Stomach (tissue), 9 donors: ENCODE measurements around the gene CYSTM1. TPM values are rescaled to one million over a fixed set of nuclear protein-coding genes. Genes with fewer than 3 reads are reported as not detected.

Experiments used
- DNase-seq, 2 donors: peaks; one replicate each; pipeline versions ENCODE4 v3.0.0 to v3.0.0-alpha.2; 2013 to 2019
- H3K27ac ChIP-seq, 5 donors: fragments of 200-600 bp in 4 of 5; sonication (generic) in 4 of 5; one replicate each; pipeline ENCODE4 v1.5.1; 2013 to 2019; ENCODE audit warnings: mild to moderate bottlenecking in 1 of 5, moderate library complexity in 1 of 5
- H3K27me3 ChIP-seq, 3 donors: fragments of 200-600 bp; sonication (generic); one replicate each; pipeline ENCODE4 v1.5.1; 2017 to 2019; ENCODE audit warnings: mixed run types in 1 of 3
- H3K36me3 ChIP-seq, 4 donors: fragments of 200-600 bp; sonication (generic); 1 replicate in 3 of 4; 2 replicates in 1 of 4; pipeline ENCODE4 v1.5.1; 2016 to 2019
- H3K4me1 ChIP-seq, 4 donors: fragments of 200-600 bp; sonication (generic); one replicate each; pipeline ENCODE4 v1.5.1; 2016 to 2019
- H3K4me3 ChIP-seq, 4 donors: fragments of 200-600 bp; sonication (generic) in 3 of 4; one replicate each; pipeline ENCODE4 v1.5.1; 2016 to 2019; ENCODE audit warnings: mild to moderate bottlenecking in 1 of 4
- H3K9me3 ChIP-seq, 4 donors: fragments of 200-600 bp; sonication (generic); one replicate each; pipeline ENCODE4 v1.5.1; 2016 to 2019
- EP300 ChIP-seq: sonication (generic); formaldehyde crosslinking; IDR thresholded peaks from one replicate; pipeline ENCODE4 v1.6.1; 2017; ENCODE audit warnings: antibody characterized with exemption
- POLR2A ChIP-seq, 4 donors: fragments of 450-650 bp; IDR thresholded peaks; one replicate each; pipeline ENCODE4 v1.6.1; 2016; ENCODE audit warnings: antibody characterized with exemption in 4 of 4, control low read depth in 2 of 4, mild to moderate bottlenecking in 1 of 4, moderate library complexity in 1 of 4
- POLR2AphosphoS5 ChIP-seq, 3 donors: sonication (generic); formaldehyde crosslinking; IDR thresholded peaks; one replicate each; pipeline ENCODE4 v1.6.1; 2016; ENCODE audit warnings: antibody characterized with exemption in 3 of 3
- WGBS, 5 donors: extraction: QIAGEN DNeasy Blood & Tissue Kit in 3 of 5; methylation state at CpG; one replicate each; pipeline versions ENCODE4 v1.1.5 to v1.1.7; 2013 to 2018; 5-methylcytosine and 5-hydroxymethylcytosine counted together
- intact Hi-C: fragments of 100-400 bp; cut with DNase I; formaldehyde crosslinking; loops from one replicate; pipeline ENCODE4 v1.15.1; 2023; ENCODE audit warnings: low total_unique reads
- polyA plus RNA-seq, 3 donors: library from polyadenylated mRNA; stranded (reverse); fragments of 200-250 nt; gene quantifications; one replicate each; pipeline ENCODE4 v1.2.3, GENCODE V29; 2013
- total RNA-seq, 5 donors: library from RNA; depleted of rRNA; stranded (reverse); fragments of >200 nt; gene quantifications; one replicate each; pipeline versions ENCODE4 v1.1.0 to v1.2.3, GENCODE V29; 2014 to 2016
- TF ChIP-seq, protein P1 (sequence below), 7 experiments: fragments of 450-650 bp in 4 of 7; fragments of 200-600 bp in 3 of 7; sonication (generic) in 3 of 7; IDR thresholded peaks; one replicate each; pipeline ENCODE4 v1.5.1; 2016 to 2019; ENCODE audit warnings: antibody characterized with exemption in 7 of 7, control low read depth in 2 of 7, mild to moderate bottlenecking in 1 of 7
- donor health status: healthy with polysubstance abuse.
- donor health status: Bipolar disorder and iron deficiency.
- donor health status: healthy.

The CYSTM1 gene
- total and polyA plus RNA-seq, 8 donors, result 23.2 to 3,028 (median 321) TPM

DNA sequence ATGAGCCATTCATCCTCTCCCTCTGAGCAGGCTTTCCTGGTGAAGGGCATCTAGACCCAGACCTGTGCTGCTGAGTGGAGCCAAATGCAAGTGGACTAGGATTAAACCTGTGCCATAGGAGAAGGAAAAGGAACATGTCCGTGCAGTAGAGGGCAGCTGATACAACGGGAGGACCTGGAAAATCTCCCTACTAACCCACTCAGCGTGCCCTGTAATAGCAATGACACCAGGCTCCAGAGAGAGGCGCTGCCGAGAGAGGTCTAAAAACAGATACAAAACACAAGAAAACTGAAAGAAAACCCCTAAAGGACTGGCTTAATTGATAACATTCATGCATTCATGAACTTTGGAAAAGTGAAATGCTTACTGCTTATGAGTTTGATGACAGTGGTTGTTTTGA is 67.1 kb downstream of the CYSTM1 start:
- H3K9me3 ChIP-seq, result no peaks in the 10 kb centered on the region
- H3K27me3 ChIP-seq, result no peaks in the 10 kb centered on the region
- peak overlapping the region in 1 of 4 donors; percentile 6 for H3K4me3 ChIP-seq
- DNase-seq, result no peak
- peaks cover 9 to 54% (median 34%) of the 10 kb centered on the region in 4 donors for H3K36me3 ChIP-seq
- WGBS, 5 donors, result 45 to 65% (median 58%) methylated on average over 5 of the region's 5 CpGs
- peaks cover 88 to 100% (median 100%) of the 10 kb centered on the region in 4 donors for H3K4me1 ChIP-seq
- TF ChIP-seq, protein P1, sequence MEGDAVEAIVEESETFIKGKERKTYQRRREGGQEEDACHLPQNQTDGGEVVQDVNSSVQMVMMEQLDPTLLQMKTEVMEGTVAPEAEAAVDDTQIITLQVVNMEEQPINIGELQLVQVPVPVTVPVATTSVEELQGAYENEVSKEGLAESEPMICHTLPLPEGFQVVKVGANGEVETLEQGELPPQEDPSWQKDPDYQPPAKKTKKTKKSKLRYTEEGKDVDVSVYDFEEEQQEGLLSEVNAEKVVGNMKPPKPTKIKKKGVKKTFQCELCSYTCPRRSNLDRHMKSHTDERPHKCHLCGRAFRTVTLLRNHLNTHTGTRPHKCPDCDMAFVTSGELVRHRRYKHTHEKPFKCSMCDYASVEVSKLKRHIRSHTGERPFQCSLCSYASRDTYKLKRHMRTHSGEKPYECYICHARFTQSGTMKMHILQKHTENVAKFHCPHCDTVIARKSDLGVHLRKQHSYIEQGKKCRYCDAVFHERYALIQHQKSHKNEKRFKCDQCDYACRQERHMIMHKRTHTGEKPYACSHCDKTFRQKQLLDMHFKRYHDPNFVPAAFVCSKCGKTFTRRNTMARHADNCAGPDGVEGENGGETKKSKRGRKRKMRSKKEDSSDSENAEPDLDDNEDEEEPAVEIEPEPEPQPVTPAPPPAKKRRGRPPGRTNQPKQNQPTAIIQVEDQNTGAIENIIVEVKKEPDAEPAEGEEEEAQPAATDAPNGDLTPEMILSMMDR (IDR thresholded peaks at IDR 0.05), result no peak
- TF ChIP-seq POLR2A (IDR thresholded peaks at IDR 0.05), result no peak
- no peak for TF ChIP-seq EP300
- TF ChIP-seq POLR2AphosphoS5 (IDR thresholded peaks at IDR 0.05), result no peak
- intact Hi-C loops, result loop anchor here (5.0 kb wide), 1 partner anchor 115 kb away; no protein-coding TSS in a partner anchor
- peak overlapping the region; percentile 70 to 82 (median 79) for H3K27ac ChIP-seq

DNA sequence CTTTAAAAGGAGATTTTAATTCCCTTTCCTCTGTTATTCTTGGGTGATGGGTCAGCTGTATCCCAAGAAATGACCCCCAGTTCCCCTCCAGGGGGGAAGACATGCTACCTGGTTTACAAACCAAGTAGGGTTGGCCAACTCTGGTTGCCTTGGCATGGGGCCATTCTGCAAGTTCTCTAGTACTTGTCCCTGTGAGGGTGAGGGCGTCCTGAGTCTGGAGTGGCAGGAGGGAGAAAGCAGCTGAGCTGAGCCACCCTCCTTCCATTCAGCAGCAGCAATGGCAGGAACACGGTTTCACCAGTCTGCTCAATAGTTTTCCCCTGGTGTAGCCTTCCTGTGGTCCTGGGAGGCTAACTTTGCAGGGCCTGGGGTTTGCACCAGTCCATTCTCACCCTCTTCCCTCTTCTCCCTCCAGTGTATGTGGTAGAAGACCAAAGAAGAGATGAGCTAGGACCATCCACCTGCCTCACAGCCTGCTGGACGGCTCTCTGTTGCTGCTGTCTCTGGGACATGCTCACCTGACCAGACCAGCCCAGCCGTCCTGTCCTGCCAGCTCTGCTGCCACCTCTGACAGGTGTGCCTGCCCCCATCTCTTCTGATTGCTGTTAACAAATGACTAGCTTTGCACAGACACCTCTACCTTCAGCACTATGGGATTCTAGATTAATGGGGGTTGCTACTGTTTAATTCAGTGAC is 68.0 kb downstream of the CYSTM1 start:
- Histone ChIP-seq H3K4me3 (no peak overlapping the region), H3K36me3 (peaks cover 9 to 54% (median 39%) of the 10 kb centered on the region in 4 donors), H3K9me3 (no peaks in the 10 kb centered on the region), H3K4me1 (peaks cover 82 to 100% (median 99%) of the 10 kb centered on the region in 4 donors), H3K27me3 (no peaks in the 10 kb centered on the region), H3K27ac (peak overlapping the region; percentile 21 to 82 (median 79))
- DNase-seq, result peak in 1 of 2 donors; percentile 71
- WGBS, 5 donors, result 33 to 57% (median 43%) methylated on average over 4 of the region's 4 CpGs
- intact Hi-C loops, result loop anchor here (5.0 kb wide), 1 partner anchor 114 kb away; no protein-coding TSS in a partner anchor
- TF ChIP-seq POLR2AphosphoS5 (IDR thresholded peaks at IDR 0.05), result no peak
- TF ChIP-seq, protein P1 (IDR thresholded peaks at IDR 0.05), result no peak
- TF ChIP-seq EP300, result no peak
- TF ChIP-seq POLR2A (IDR thresholded peaks at IDR 0.05), result no peak

DNA sequence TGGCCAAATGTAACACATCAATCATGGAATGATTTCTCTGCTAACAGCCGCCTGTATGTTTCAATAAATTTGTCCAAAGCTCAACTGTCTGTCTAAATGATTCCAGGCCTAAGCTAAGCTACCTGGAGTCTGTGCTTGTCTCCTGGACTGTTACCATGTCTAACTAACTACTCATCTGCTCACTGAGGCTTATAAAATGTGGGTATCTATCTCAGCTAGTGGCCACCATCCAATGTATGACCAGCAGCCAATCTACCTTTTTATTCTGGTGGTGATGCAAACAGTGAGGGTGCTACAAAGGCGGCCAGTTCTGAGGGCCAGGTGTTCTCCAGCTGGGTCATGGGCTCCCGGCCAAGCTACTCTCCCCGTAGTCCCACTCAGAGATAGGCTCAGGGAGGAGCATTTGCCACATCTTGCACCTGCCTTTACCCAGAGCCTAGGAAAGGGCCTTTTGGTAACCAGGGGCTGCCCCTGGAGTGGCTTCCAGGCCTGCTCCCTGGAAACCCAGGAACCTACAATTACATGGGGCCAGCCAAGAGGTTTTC is 68.8 kb downstream of the CYSTM1 start:
- Histone ChIP-seq H3K27me3 (no peaks in the 10 kb centered on the region), H3K4me1 (peaks cover 75 to 100% (median 95%) of the 10 kb centered on the region in 4 donors), H3K36me3 (peaks cover 15 to 59% (median 45%) of the 10 kb centered on the region in 4 donors), H3K27ac (peak overlapping the region; percentile 54 to 82 (median 79)), H3K9me3 (no peaks in the 10 kb centered on the region), H3K4me3 (no peak overlapping the region)
- peak; percentile 56 to 91 for DNase-seq
- no peak for TF ChIP-seq EP300
- TF ChIP-seq POLR2AphosphoS5 (IDR thresholded peaks at IDR 0.05), result peak in 1 of 3 donors; percentile 42
- intact Hi-C loops, result loop anchor here (5.0 kb wide), 1 partner anchor 114 kb away; no protein-coding TSS in a partner anchor
- WGBS, 5 donors, result 29 to 59% (median 39%) methylated on average over 4 of the region's 4 CpGs

DNA sequence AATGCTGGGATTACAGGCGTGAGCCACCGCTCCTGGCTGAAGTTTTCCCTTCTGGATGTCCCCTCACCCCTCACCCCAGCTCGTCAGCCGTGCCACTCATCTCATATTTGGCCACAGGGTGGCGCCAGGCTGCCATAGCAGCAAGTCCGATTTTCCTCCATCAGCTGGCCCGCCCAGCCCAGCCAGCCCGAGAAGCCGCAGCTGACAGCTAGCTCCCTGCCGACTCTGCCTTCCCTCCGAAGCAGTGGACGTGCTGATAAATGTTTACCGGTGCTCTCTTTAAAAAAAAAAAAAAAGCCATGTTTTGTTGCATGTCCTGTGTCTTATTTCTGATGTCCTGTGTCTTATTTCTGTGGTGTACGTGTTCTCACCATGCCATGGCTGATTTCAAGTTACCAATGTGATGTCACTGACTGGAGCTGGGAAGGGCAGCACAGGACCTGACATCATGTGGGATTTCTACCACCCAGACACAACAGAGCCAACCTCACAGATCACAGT is 69.6 kb downstream of the CYSTM1 start:
- H3K27ac ChIP-seq, result peak overlapping the region; percentile 44 to 82 (median 79)
- no peaks in the 10 kb centered on the region for H3K9me3 ChIP-seq
- peak overlapping the region in 1 of 4 donors; percentile 16 for H3K4me3 ChIP-seq
- 9 to 11% (median 10%) methylated on average over 13 to 14 of the region's 14 CpGs for WGBS, 5 donors
- TF ChIP-seq, protein P1 (IDR thresholded peaks at IDR 0.05), result peak in 6 of 7 experiments; percentile 67 to 91 (median 84)
- TF ChIP-seq EP300, result no peak
- TF ChIP-seq POLR2AphosphoS5 (IDR thresholded peaks at IDR 0.05), result peak; percentile 22 to 74 (median 41)
- TF ChIP-seq POLR2A (IDR thresholded peaks at IDR 0.05), result no peak
- no peaks in the 10 kb centered on the region for H3K27me3 ChIP-seq
- peaks cover 21 to 64% (median 52%) of the 10 kb centered on the region in 4 donors for H3K36me3 ChIP-seq
- intact Hi-C loops, result loop anchor here (5.0 kb wide), 2 partner anchors 103 to 113 kb away; partner anchors contain the start of gene HBEGF
- DNase-seq, result peak; percentile 94 to 96
- H3K4me1 ChIP-seq, result peaks cover 74 to 100% (median 92%) of the 10 kb centered on the region in 4 donors
